Measurements from ENCODE around the gene MEGF9. TPM values are rescaled to one million over a fixed set of nuclear protein-coding genes. Genes with fewer than 3 reads are reported as not detected.

The MEGF9 gene
- total and polyA plus RNA-seq, 2 of the 13 experiments (the other 11 are each of a cell fraction or from before 2014, with no cell fraction given): 3.1 to 3.3 TPM

- ChIA-PET POLR2A (no interaction called here), CTCF (ENCODE audit: low intra/inter-chr PET ratio, low total read pairs) (interaction anchor here (2.5 kb wide), 1 partner anchor 179 kb away, joined by 40 read pairs; no protein-coding TSS in a partner anchor)
- Histone ChIP-seq H3K27ac (ENCODE audit: extremely low read length, insufficient read depth, low read length) (no peak overlapping the region), H3K4me1 (ENCODE audit: insufficient read depth, low read length) (no peaks in the 10 kb centered on the region), H3K36me3 (replicated peaks in 1 of 2; ENCODE audit: control insufficient read depth in 1 of 2, insufficient read depth in 2 of 2, low read length in 2 of 2) (peaks cover 4 to 6% of the 10 kb centered on the region in 2 experiments; a peak in 3 of 5 replicates), H4K20me1 (ENCODE audit: insufficient read depth, low read length) (0 out of 2 replicates have a peak, but pooled peaks cover 2% of the 10 kb centered on the region), H3K9me3 (ENCODE audit: low read length) (no peaks in the 10 kb centered on the region), H3K79me2 (ENCODE audit: insufficient read depth, low read length) (no peaks in the 10 kb centered on the region), H3K9ac (ENCODE audit: insufficient read depth, low read depth, low read length) (no peak overlapping the region), H3K27me3 (ENCODE audit: control insufficient read depth in 1 of 2, insufficient read depth in 2 of 2, low read length in 2 of 2) (no peaks in the 10 kb centered on the region), H3K4me2 (ENCODE audit: low read depth, low read length) (no peak overlapping the region), H2AFZ (ENCODE audit: low read length) (no peak overlapping the region), H3K4me3 (replicated peaks in 1 of 3; ENCODE audit: insufficient read depth in 1 of 3, low read depth in 2 of 3, low read length in 3 of 3) (no peak overlapping the region)
- no TSS peak for BruUV-seq (replicated peaks)
- FAIRE-seq (no peak), ATAC-seq (no peak), DNase-seq (ENCODE audit: low spot score) (no peak)
- intact Hi-C loops (cut with micrococcal nuclease; ENCODE audit: unreplicated experiment): loop anchor here (5.0 to 10.0 kb wide), 2 partner anchors 120 to 308 kb away; partner anchors contain the start of gene PHF19
- no peak for TF ChIP-seq ZBTB43 (CRISPR knock-in tag; conservative IDR thresholded peaks at IDR 0.05)
- no peak for TF ChIP-seq ATF7-NPFF (CRISPR knock-in tag; IDR thresholded peaks at IDR 0.05; ENCODE audit: low read depth)
- no peak for TF ChIP-seq ZNF282 (IDR thresholded peaks at IDR 0.05; ENCODE audit: partially characterized antibody)
- no peak for TF ChIP-seq ZNF136 (CRISPR knock-in tag; IDR thresholded peaks at IDR 0.05; ENCODE audit: low read depth)
- no peak for TF ChIP-seq MBNL3 (CRISPR knock-in tag; conservative IDR thresholded peaks at IDR 0.05)
- TF ChIP-seq DRAP1 (CRISPR knock-in tag; IDR thresholded peaks at IDR 0.05): no peak
- TF ChIP-seq HIVEP1 (CRISPR knock-in tag; IDR thresholded peaks at IDR 0.05): no peak
- no peak for TF ChIP-seq SYNCRIP (IDR thresholded peaks at IDR 0.05; ENCODE audit: insufficient read depth, low read depth, low read length)
- TF ChIP-seq PPARG (CRISPR knock-in tag; conservative IDR thresholded peaks at IDR 0.05): no peak
- in situ Hi-C loops (cut with HindIII; ENCODE audit: extremely low pct_ligation_motif_present, low pct_unique_long_range_greater_than_20kb): loop anchor here (5.0 kb wide), 1 partner anchor 180 kb away; no protein-coding TSS in a partner anchor
- WGBS (ENCODE audit: low lambda C conversion rate): 93% methylated on average over 6 of the region's 6 CpGs
Measured at GRCh38 chr9:120757026-120757913, 43.0 kb upstream of the MEGF9 start.
